ENCODE data around the gene CDH22.

The CDH22 gene

GRCh38 chr20:46317685-46318177 is 9.4 kb upstream of the CDH22 start:
- Histone ChIP-seq H3K4me2 (ENCODE audit: insufficient read depth, low read length) (no peak overlapping the region), H3K79me2 (ENCODE audit: insufficient read depth, low read length) (no peaks in the 10 kb centered on the region), H3K4me1 (ENCODE audit: insufficient read depth, low read length) (no peaks in the 10 kb centered on the region), H3K27ac (ENCODE audit: low read length) (no peak overlapping the region), H2AFZ (ENCODE audit: low read depth, low read length) (no peak overlapping the region), H3K9ac (ENCODE audit: low read depth, low read length) (no peak overlapping the region), H3K4me3 (ENCODE audit: low read depth in 1 of 2, low read length in 2 of 2) (no peak overlapping the region), H3K36me3 (ENCODE audit: insufficient read depth, low read length) (no peaks in the 10 kb centered on the region), H3K9me3 (ENCODE audit: insufficient read depth, low read length, severe bottlenecking) (no peaks in the 10 kb centered on the region), H3K27me3 (ENCODE audit: insufficient read depth, low read length, poor library complexity) (peaks cover 8% of the 10 kb centered on the region), H4K20me1 (ENCODE audit: insufficient read depth, low read length) (peaks cover 8% of the 10 kb centered on the region; the same call in 1 of the 2 replicates)
- TF ChIP-seq EZH2 (IDR thresholded peaks at IDR 0.05; ENCODE audit: borderline replicate concordance, low read depth, low read length, severe bottlenecking) (no peak), CTCF (IDR thresholded peaks at IDR 0.05; ENCODE audit: borderline replicate concordance, extremely low read depth, low read length, poor library complexity, severe bottlenecking) (no peak)
- no peak for DNase-seq
- no peak for ATAC-seq (ENCODE audit: insufficient read depth, low read depth)

- Histone ChIP-seq H2AFZ (ENCODE audit: low read depth, low read length) (no peak overlapping the region), H3K79me2 (ENCODE audit: insufficient read depth, low read length) (no peaks in the 10 kb centered on the region), H3K9ac (ENCODE audit: low read depth, low read length) (no peak overlapping the region), H3K27ac (ENCODE audit: low read length) (no peak overlapping the region), H3K36me3 (ENCODE audit: insufficient read depth, low read length) (no peaks in the 10 kb centered on the region), H4K20me1 (ENCODE audit: insufficient read depth, low read length) (peaks cover 8% of the 10 kb centered on the region; the same call in 1 of the 2 replicates), H3K4me1 (ENCODE audit: insufficient read depth, low read length) (no peaks in the 10 kb centered on the region), H3K4me2 (ENCODE audit: insufficient read depth, low read length) (no peak overlapping the region), H3K27me3 (ENCODE audit: insufficient read depth, low read length, poor library complexity) (peaks cover 8% of the 10 kb centered on the region), H3K4me3 (ENCODE audit: low read depth in 1 of 2, low read length in 2 of 2) (no peak overlapping the region), H3K9me3 (ENCODE audit: insufficient read depth, low read length, severe bottlenecking) (no peaks in the 10 kb centered on the region)
- no peak for ATAC-seq (ENCODE audit: insufficient read depth, low read depth)
- no peak for DNase-seq
- TF ChIP-seq EZH2 (IDR thresholded peaks at IDR 0.05; ENCODE audit: borderline replicate concordance, low read depth, low read length, severe bottlenecking): no peak
- no peak for TF ChIP-seq CTCF (IDR thresholded peaks at IDR 0.05; ENCODE audit: borderline replicate concordance, extremely low read depth, low read length, poor library complexity, severe bottlenecking)
These were observed 8.8 kb upstream of the CDH22 start for GRCh38 chr20:46316984-46317684.

- H3K4me2 ChIP-seq (ENCODE audit: insufficient read depth, low read length): no peak overlapping the region
- no peak for TF ChIP-seq EZH2 (IDR thresholded peaks at IDR 0.05; ENCODE audit: borderline replicate concordance, low read depth, low read length, severe bottlenecking)
- no peak for TF ChIP-seq CTCF (IDR thresholded peaks at IDR 0.05; ENCODE audit: borderline replicate concordance, extremely low read depth, low read length, poor library complexity, severe bottlenecking)
- H4K20me1 ChIP-seq (ENCODE audit: insufficient read depth, low read length): peaks cover 5% of the 10 kb centered on the region; the same call in 1 of the 2 replicates
- no peak overlapping the region for H2AFZ ChIP-seq (ENCODE audit: low read depth, low read length)
- H3K4me3 ChIP-seq (ENCODE audit: low read depth in 1 of 2, low read length in 2 of 2): no peak overlapping the region
- no peaks in the 10 kb centered on the region for H3K36me3 ChIP-seq (ENCODE audit: insufficient read depth, low read length)
- H3K79me2 ChIP-seq (ENCODE audit: insufficient read depth, low read length): no peaks in the 10 kb centered on the region
- no peak for DNase-seq
- no peak for ATAC-seq (ENCODE audit: insufficient read depth, low read depth)
- H3K9ac ChIP-seq (ENCODE audit: low read depth, low read length): no peak overlapping the region
- no peaks in the 10 kb centered on the region for H3K9me3 ChIP-seq (ENCODE audit: insufficient read depth, low read length, severe bottlenecking)
- no peaks in the 10 kb centered on the region for H3K4me1 ChIP-seq (ENCODE audit: insufficient read depth, low read length)
- no peak overlapping the region for H3K27ac ChIP-seq (ENCODE audit: low read length)
- H3K27me3 ChIP-seq (ENCODE audit: insufficient read depth, low read length, poor library complexity): peaks cover 8% of the 10 kb centered on the region
These were observed 7.0 kb upstream of the CDH22 start for GRCh38 chr20:46315311-46315710.

Measured in DND-41 (cell line).